Peyer's patch (tissue), 4 donors: Measurements from ENCODE around the gene MGAT2.

Source experiments
- CTCF ChIP-seq, 6 experiments: fragments of 450-650 bp in 4 of 6; fragments of 200-600 bp in 2 of 6; sonication (generic) in 1 of 6; IDR thresholded peaks; one replicate each; pipeline ENCODE4 v1.5.1; 2017 to 2019; ENCODE audit warnings: antibody characterized with exemption in 6 of 6, mild to moderate bottlenecking in 3 of 6, moderate library complexity in 1 of 6
- POLR2A ChIP-seq, 2 donors: fragments of 450-650 bp; IDR thresholded peaks; one replicate each; pipeline ENCODE4 v1.5.1; 2017; ENCODE audit warnings: antibody characterized with exemption in 2 of 2, mild to moderate bottlenecking in 2 of 2, moderate library complexity in 2 of 2

- TF ChIP-seq CTCF (IDR thresholded peaks at IDR 0.05), result no peak
- TF ChIP-seq POLR2A (IDR thresholded peaks at IDR 0.05), result no peak
These were observed 42.5 kb upstream of the MGAT2 start for GRCh38 chr14:49578141-49578540.
